HUES64 (cell line): ENCODE results near the gene FOXN1.

Experiments used
- H3K27ac ChIP-seq: 2 replicates; pipeline ENCODE4 v1.7.0; 2013; ENCODE audit warnings: low read depth, low read length, inconsistent platforms
- H3K27me3 ChIP-seq: 2 replicates; pipeline ENCODE4 v1.6.1; 2013; ENCODE audit warnings: mild to moderate bottlenecking, low read length; ENCODE audit not compliant: insufficient read depth
- H3K36me3 ChIP-seq: 2 replicates; pipeline ENCODE4 v1.6.1; 2013; ENCODE audit warnings: mild to moderate bottlenecking, low read length; ENCODE audit not compliant: insufficient read depth
- H3K4me1 ChIP-seq: 2 replicates; pipeline ENCODE4 v1.6.1; 2013; ENCODE audit warnings: mild to moderate bottlenecking, low read length, moderate library complexity; ENCODE audit not compliant: insufficient read depth
- H3K4me3 ChIP-seq: 2 replicates; pipeline ENCODE4 v1.5.1; 2013; ENCODE audit warnings: mild to moderate bottlenecking, low read length, moderate library complexity
- H3K9ac ChIP-seq: 2 replicates; pipeline ENCODE4 v1.6.1; 2013; ENCODE audit warnings: mild to moderate bottlenecking, low read depth, low read length
- H3K9me3 ChIP-seq: 2 replicates; pipeline ENCODE4 v1.6.1; 2013; ENCODE audit warnings: low read depth, low read length; ENCODE audit not compliant: insufficient read depth
- WGBS: fragments of 150-250, 120-280 bp; methylation state at CpG from one replicate; pipeline ENCODE4 v1.1.7; 2013; ENCODE audit warnings: missing lambda C conversion rate; 5-methylcytosine and 5-hydroxymethylcytosine counted together

Gene FOXN1

GRCh38 chr17:28579526-28579925 is 73.4 kb downstream of the FOXN1 start:
- Histone ChIP-seq H3K9ac (no peak overlapping the region), H3K4me3 (no peak overlapping the region), H3K27me3 (peaks cover 3% of the 10 kb centered on the region; the same call in 1 of the 2 replicates), H3K36me3 (peaks cover 72% of the 10 kb centered on the region), H3K27ac (no peak overlapping the region), H3K4me1 (peaks cover 3% of the 10 kb centered on the region; the same call in 1 of the 2 replicates), H3K9me3 (no peaks in the 10 kb centered on the region)
- 96% methylated on average over 4 of the region's 4 CpGs for WGBS

GRCh38 chr17:28580959-28581358 is 74.8 kb downstream of the FOXN1 start:
- Histone ChIP-seq H3K4me1 (peaks cover 3% of the 10 kb centered on the region; the same call in 1 of the 2 replicates), H3K27ac (no peak overlapping the region), H3K27me3 (peaks cover 2% of the 10 kb centered on the region; the same call in 1 of the 2 replicates), H3K4me3 (no peak overlapping the region), H3K36me3 (peaks cover 82% of the 10 kb centered on the region), H3K9ac (no peak overlapping the region), H3K9me3 (no peaks in the 10 kb centered on the region)
- WGBS, result no CpG with 5 or more reads among the region's 3 CpGs

GRCh38 chr17:28582513-28582912 is 76.4 kb downstream of the FOXN1 start:
- WGBS, result 93% methylated on average over 2 of the region's 2 CpGs
- Histone ChIP-seq H3K36me3 (peaks cover 94% of the 10 kb centered on the region), H3K27ac (no peak overlapping the region), H3K9me3 (no peaks in the 10 kb centered on the region), H3K27me3 (no peaks in the 10 kb centered on the region), H3K4me1 (no peaks in the 10 kb centered on the region), H3K9ac (no peak overlapping the region), H3K4me3 (no peak overlapping the region)

- no peaks in the 10 kb centered on the region for H3K9me3 ChIP-seq
- H3K27me3 ChIP-seq, result no peaks in the 10 kb centered on the region
- no peaks in the 10 kb centered on the region for H3K4me1 ChIP-seq
- H3K27ac ChIP-seq, result no peak overlapping the region
- H3K9ac ChIP-seq, result no peak overlapping the region
- 73% methylated on average over 3 of the region's 3 CpGs for WGBS
- no peak overlapping the region for H3K4me3 ChIP-seq
- peaks cover 93% of the 10 kb centered on the region for H3K36me3 ChIP-seq
These were observed 78.3 kb downstream of the FOXN1 start for GRCh38 chr17:28584434-28584833.

- Histone ChIP-seq H3K27ac (no peak overlapping the region), H3K4me3 (no peak overlapping the region), H3K36me3 (peaks cover 93% of the 10 kb centered on the region), H3K9me3 (no peaks in the 10 kb centered on the region), H3K27me3 (no peaks in the 10 kb centered on the region), H3K9ac (no peak overlapping the region), H3K4me1 (no peaks in the 10 kb centered on the region)
- 92% methylated on average over 3 of the region's 3 CpGs for WGBS
These were observed 79.7 kb downstream of the FOXN1 start for GRCh38 chr17:28585851-28586250.
